Transverse colon (tissue), 4 donors: ENCODE measurements around the gene RBM19. TPM values are rescaled to one million over a fixed set of nuclear protein-coding genes. Genes with fewer than 3 reads are reported as not detected.

Source experiments
- DNase-seq: peaks from one replicate; pipeline ENCODE4 v3.0.0-alpha.2; 2019
- H3K27ac ChIP-seq, 4 donors: fragments of 200-600 bp; sonication (generic); 2 replicates each; pipeline ENCODE4 v1.5.1; 2016 to 2018; ENCODE audit warnings: inconsistent platforms in 4 of 4
- H3K27me3 ChIP-seq: fragments of 200-600 bp; sonication (generic); 2 replicates; pipeline ENCODE4 v1.5.1; 2017; ENCODE audit warnings: inconsistent platforms
- H3K36me3 ChIP-seq, 4 donors: fragments of 200-600 bp; sonication (generic); 2 replicates each; pipeline ENCODE4 v1.5.1; 2017 to 2019; ENCODE audit warnings: inconsistent platforms in 4 of 4
- H3K4me1 ChIP-seq, 4 donors: fragments of 200-600 bp; sonication (generic); 2 replicates each; pipeline ENCODE4 v1.5.1; 2017 to 2020; ENCODE audit warnings: inconsistent platforms in 4 of 4
- H3K4me3 ChIP-seq, 4 donors: fragments of 200-600 bp; sonication (generic); 1 replicate in 1 of 4; 2 replicates in 3 of 4; pipeline versions ENCODE4 v1.5.1 to v1.6.1; 2017 to 2019; ENCODE audit warnings: inconsistent platforms in 4 of 4
- H3K9me3 ChIP-seq, 2 donors: fragments of 200-600 bp; sonication (generic); 2 replicates each; pipeline ENCODE4 v1.5.1; 2017 to 2019; ENCODE audit warnings: inconsistent platforms in 2 of 2
- EP300 ChIP-seq: sonication (generic); formaldehyde crosslinking; IDR thresholded peaks from one replicate; pipeline ENCODE4 v1.6.1; 2017; ENCODE audit warnings: antibody characterized with exemption, low read depth
- POLR2A ChIP-seq: fragments of 450-650 bp; IDR thresholded peaks from one replicate; pipeline ENCODE4 v1.6.1; 2016; ENCODE audit warnings: antibody characterized with exemption, mild to moderate bottlenecking, moderate library complexity
- POLR2AphosphoS5 ChIP-seq, 3 donors: sonication (generic); formaldehyde crosslinking; IDR thresholded peaks; one replicate each; pipeline ENCODE4 v1.6.1; 2016; ENCODE audit warnings: antibody characterized with exemption in 3 of 3
- WGBS, 2 donors: methylation state at CpG; one replicate each; pipeline ENCODE4 v1.1.5; 2018; ENCODE audit warnings: low coverage in 1 of 2; 5-methylcytosine and 5-hydroxymethylcytosine counted together
- in situ Hi-C, 4 donors: fragments of 200-750 bp; cut with MboI; loops; one replicate each; pipeline versions ENCODE4 v1.15.0 to v1.15.1; 2017; ENCODE audit warnings: low sequenced_read_pairs in 3 of 4, low pct_ligation_motif_present in 1 of 4, low pct_unique_long_range_greater_than_20kb in 1 of 4
- intact Hi-C: fragments of 100-400 bp; cut with DNase I; formaldehyde crosslinking; loops from one replicate; pipeline ENCODE4 v1.15.1; 2023; ENCODE audit warnings: low total_unique reads
- total RNA-seq, 4 donors: library from RNA; depleted of rRNA; stranded (reverse); fragments of >200 nt; gene quantifications; one replicate each; pipeline ENCODE4 v1.1.0, GENCODE V29; 2016
- TF ChIP-seq, protein P1 (sequence below), 5 experiments: fragments of 200-600 bp in 3 of 5; fragments of 450-650 bp in 2 of 5; sonication (generic) in 3 of 5; IDR thresholded peaks; 1 replicate in 2 of 5; 2 replicates in 3 of 5; pipeline ENCODE4 v1.5.1; 2016 to 2017; ENCODE audit warnings: antibody characterized with exemption in 5 of 5, inconsistent platforms in 3 of 5, mild to moderate bottlenecking in 2 of 5, moderate library complexity in 1 of 5

The RBM19 gene
- total RNA-seq, 4 donors from 2014 or later = 24.3 to 96.1 (median 28.7) TPM

DNA sequence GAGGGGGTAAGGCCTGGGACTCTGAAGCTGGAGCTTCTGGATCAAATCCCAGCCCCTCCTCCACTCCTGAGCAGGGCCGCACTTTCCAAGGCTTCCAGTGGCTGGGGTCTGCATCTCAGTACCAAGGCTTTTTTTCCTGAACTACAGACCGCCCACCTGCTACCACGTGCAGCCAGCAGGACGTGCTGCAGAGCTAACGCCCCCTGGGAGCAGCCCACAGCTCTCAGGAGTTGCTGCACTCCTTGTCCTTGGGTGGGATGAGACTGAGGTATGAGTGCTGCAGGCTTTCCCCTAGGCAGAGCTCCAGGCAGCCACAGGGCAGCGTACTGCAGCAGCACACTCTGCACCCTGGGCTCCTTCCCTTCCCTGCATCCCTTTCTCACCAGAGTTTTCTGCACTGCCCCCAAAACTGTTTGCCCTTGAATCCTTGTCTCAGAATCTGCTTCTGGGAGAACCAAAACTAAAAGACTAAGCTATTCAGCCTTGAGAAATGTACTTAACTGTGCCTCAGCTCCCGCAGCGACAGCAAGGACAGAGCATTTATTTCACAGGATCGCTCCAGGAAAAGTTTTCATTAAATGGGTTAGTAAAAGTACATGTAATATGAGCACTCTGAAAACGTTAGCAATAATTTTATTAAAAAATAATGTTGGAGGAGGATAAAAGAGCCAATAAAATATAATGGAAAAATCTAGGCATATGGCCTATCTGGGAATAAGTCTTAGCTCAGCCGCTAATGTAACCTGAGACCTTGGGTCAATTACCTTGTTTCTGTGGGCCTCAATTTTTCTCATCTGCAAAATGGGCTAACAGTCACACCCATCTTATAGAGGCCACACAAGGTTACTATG is 25.5 kb downstream of the RBM19 start:
- no peaks in the 10 kb centered on the region for H3K9me3 ChIP-seq
- H3K4me1 ChIP-seq = no peaks in the 10 kb centered on the region
- H3K27me3 ChIP-seq = no peaks in the 10 kb centered on the region
- in situ Hi-C loops (no loop called here), intact Hi-C loops (no loop called here)
- H3K36me3 ChIP-seq = peaks cover 0 to 41% (median 21%) of the 10 kb centered on the region in 4 donors
- no peak for DNase-seq
- no peak for TF ChIP-seq EP300
- TF ChIP-seq POLR2A = no peak
- TF ChIP-seq, protein P1, sequence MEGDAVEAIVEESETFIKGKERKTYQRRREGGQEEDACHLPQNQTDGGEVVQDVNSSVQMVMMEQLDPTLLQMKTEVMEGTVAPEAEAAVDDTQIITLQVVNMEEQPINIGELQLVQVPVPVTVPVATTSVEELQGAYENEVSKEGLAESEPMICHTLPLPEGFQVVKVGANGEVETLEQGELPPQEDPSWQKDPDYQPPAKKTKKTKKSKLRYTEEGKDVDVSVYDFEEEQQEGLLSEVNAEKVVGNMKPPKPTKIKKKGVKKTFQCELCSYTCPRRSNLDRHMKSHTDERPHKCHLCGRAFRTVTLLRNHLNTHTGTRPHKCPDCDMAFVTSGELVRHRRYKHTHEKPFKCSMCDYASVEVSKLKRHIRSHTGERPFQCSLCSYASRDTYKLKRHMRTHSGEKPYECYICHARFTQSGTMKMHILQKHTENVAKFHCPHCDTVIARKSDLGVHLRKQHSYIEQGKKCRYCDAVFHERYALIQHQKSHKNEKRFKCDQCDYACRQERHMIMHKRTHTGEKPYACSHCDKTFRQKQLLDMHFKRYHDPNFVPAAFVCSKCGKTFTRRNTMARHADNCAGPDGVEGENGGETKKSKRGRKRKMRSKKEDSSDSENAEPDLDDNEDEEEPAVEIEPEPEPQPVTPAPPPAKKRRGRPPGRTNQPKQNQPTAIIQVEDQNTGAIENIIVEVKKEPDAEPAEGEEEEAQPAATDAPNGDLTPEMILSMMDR (IDR thresholded peaks at IDR 0.05) = no peak
- WGBS, 2 donors = 85 to 95% methylated on average over 5 to 11 of the region's 11 CpGs
- no peak overlapping the region for H3K4me3 ChIP-seq
- no peak overlapping the region for H3K27ac ChIP-seq

DNA sequence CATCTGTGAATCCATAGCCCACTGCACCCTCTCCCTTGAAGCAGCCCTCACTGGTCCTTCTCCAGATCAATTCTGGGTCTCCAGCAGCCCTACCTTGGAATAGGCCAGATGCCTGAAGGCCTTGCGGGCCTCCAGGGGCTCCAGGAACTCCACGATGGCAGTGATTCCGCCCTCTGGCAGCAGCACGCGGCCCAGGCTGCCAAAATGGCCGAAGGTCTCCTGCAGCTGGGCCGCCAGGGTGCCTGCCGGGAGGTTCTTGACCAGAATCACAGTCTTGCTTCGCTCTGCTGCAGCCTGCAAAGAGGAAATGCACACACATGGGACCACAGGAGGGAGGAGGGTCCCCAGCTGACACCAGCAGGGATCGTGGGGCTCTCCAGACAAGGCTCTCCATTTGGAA is 26.3 kb downstream of the RBM19 start:
- intact Hi-C loops = no loop called here
- Histone ChIP-seq H3K4me3 (no peak overlapping the region), H3K27ac (no peak overlapping the region), H3K4me1 (no peaks in the 10 kb centered on the region), H3K36me3 (peaks cover 0 to 41% (median 17%) of the 10 kb centered on the region in 4 donors), H3K9me3 (no peaks in the 10 kb centered on the region), H3K27me3 (no peaks in the 10 kb centered on the region)
- TF ChIP-seq POLR2A (no peak), EP300 (no peak), POLR2AphosphoS5 (IDR thresholded peaks at IDR 0.05) (no peak)
- TF ChIP-seq, protein P1 (IDR thresholded peaks at IDR 0.05) = no peak
- WGBS, 2 donors = 96% methylated on average over 9 of the region's 10 CpGs; no CpG with 5 or more reads in 1 of the 2 donors
- in situ Hi-C loops = no loop called here
- DNase-seq = no peak

DNA sequence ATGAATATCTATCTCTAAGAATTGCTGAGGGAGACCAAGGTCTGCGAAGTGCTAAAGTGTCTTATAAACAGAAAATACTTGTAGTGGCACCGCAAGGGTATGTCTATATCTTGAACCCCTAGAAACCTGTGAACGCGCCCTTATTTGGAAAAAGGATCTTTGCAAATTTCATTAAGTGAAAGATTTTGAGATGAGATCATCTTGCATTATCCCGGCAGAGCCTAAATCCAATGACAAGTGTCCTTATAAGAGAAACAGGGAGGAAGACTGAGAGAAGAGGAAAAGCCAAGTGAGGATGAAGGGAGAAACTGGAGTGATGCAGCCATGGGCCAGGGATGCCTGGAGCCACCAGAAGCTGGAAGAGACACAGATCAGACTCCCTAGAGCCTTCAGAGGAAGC is 27.7 kb downstream of the RBM19 start:
- DNase-seq = no peak
- TF ChIP-seq, protein P1 (IDR thresholded peaks at IDR 0.05) = no peak
- TF ChIP-seq POLR2A = no peak
- TF ChIP-seq EP300 = no peak
- TF ChIP-seq POLR2AphosphoS5 (IDR thresholded peaks at IDR 0.05) = no peak
- in situ Hi-C loops = no loop called here
- H3K27ac ChIP-seq = no peak overlapping the region
- 95 to 96% methylated on average over 4 to 5 of the region's 5 CpGs for WGBS, 2 donors
- intact Hi-C loops = no loop called here
- H3K9me3 ChIP-seq = no peaks in the 10 kb centered on the region
- peaks cover 0 to 41% (median 17%) of the 10 kb centered on the region in 4 donors for H3K36me3 ChIP-seq
- H3K27me3 ChIP-seq = no peaks in the 10 kb centered on the region
- no peaks in the 10 kb centered on the region for H3K4me1 ChIP-seq
- H3K4me3 ChIP-seq = no peak overlapping the region

DNA sequence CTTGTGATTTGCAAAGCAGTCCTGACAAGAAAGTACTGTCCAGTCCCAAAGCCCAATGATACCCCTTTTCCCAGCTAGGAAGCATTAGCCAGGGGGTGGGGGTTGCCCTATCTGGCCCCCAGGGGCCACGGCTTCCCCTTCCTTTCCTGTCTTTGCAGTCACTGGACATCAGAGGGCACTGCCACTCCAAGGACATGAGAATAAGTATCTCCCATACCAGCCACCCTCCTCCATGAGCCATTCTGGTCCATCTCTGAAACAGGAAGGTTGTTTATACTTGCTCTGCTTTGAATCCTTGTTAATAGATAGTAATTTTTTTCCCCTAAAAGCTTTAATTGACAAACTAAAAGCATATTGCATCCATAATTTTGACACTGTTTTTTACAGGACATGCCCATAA is 29.7 kb downstream of the RBM19 start:
- TF ChIP-seq POLR2AphosphoS5 (IDR thresholded peaks at IDR 0.05) (no peak), EP300 (no peak), POLR2A (no peak)
- TF ChIP-seq, protein P1 (IDR thresholded peaks at IDR 0.05) = no peak
- intact Hi-C loops (no loop called here), in situ Hi-C loops (no loop called here)
- no peak for DNase-seq
- 100% methylated on average over 1 of the region's 1 CpG; no CpG with 5 or more reads in 1 of the 2 donors for WGBS, 2 donors
- no peaks in the 10 kb centered on the region for H3K4me1 ChIP-seq
- H3K4me3 ChIP-seq = no peak overlapping the region
- no peaks in the 10 kb centered on the region for H3K27me3 ChIP-seq
- no peak overlapping the region for H3K27ac ChIP-seq
- no peaks in the 10 kb centered on the region for H3K9me3 ChIP-seq
- peaks cover 0 to 34% (median 13%) of the 10 kb centered on the region in 4 donors for H3K36me3 ChIP-seq
